CD4-positive, alpha-beta T cell treated with Interferon gamma for 1 hour (primary cell): ENCODE data around the gene SRRM5.
"Not testable (repeated sequence)": the region's sequence is repeated elsewhere in the genome, so short reads cannot be mapped to it uniquely, and the experiment has no call there.

ENCODE experiments used
- DNase-seq: peaks from one replicate; pipeline ENCODE4 v3.0.0-alpha.2; 2020

The SRRM5 gene

DNA sequence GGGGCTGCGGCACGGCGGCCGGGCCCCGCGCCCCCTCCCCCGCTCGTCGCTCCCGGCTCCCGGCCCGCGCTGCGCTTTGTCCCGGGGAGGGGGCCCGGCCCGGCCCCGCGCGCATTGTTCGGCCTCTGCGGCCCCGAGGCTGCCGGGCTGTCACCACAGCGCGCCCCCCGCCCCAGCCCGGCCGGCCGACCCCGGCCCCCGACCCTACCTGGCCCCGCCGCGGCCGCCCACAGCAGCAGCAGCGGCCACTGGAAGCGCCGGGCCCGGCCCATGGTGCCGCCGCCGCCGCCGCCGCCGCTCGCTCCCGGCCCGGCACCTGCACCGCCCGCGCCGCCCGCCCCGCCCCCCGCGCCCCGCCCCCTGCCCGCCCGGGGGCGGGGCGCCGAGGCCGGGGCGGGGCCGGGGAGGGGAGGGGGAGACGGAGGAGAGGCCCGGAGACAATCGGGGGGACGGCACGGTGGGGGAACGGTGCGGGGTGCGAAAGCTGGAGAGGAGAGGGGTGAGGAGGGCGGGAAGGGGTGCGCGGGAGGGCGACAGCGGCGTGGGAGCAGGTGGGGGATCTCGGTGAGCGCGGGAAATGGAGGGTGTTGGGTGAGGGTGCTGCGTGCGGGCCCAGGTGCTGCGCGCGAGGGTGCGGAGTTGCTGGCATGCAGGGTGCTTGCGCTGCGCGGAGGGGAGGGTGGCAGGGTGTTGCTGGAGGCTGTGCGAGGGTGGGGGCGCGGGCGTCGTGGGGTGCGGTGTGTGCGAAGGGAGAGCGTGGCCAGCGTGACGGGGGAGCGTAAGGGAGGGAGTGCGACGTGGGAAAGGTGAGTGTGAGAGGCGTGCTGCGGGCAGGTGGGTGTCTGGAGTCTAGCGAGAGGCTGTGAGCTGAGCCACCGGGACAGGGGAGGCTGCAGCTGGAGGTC, 27.9 kb downstream of the SRRM5 start, which contains the start of gene CADM4:
Gene CADM4, minus strand, starts transcription at position 332 of the 905 bp plus-strand sequence. Its CDS starts 60 bp downstream, at position 272.
- peak; percentile 57 for DNase-seq

DNA sequence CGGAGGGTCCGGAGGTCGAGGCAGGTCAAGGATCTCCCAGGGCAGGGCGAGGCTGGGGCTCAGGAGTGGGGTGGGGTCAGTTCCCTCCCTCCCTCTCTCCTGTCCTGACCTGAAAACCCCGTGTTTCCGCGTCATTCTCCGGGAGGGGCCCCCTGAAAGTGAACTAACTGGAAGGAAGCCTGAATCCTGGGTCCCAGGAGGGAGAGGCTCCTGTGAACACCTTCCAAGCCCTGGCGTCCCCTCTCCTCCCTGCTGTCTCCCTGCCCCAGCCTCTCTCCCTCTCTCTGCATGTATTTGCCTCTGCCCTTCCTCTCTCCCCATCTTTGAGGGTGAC, 28.5 kb downstream of the SRRM5 start:
- no peak for DNase-seq

DNA sequence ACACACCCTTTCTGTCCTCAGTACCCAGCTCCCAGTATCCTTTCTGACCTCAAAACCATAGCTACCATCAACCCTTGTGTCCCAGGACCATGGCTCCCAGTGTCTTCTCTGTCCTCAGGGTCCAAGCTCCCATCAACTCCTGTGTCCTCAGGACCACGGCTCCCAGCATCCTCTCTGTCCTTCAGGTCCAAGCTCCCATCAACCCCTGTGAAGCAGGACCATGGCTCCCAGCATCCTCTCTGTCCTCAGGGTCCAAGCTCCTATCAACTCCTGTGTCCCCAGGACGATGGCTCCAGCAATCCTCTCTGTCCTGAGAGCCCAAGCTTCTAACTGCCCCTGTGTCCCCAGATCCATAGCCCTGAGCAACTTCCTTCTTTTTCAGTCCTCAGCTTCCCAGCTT, 29.4 kb downstream of the SRRM5 start:
- DNase-seq, result no peak

DNA sequence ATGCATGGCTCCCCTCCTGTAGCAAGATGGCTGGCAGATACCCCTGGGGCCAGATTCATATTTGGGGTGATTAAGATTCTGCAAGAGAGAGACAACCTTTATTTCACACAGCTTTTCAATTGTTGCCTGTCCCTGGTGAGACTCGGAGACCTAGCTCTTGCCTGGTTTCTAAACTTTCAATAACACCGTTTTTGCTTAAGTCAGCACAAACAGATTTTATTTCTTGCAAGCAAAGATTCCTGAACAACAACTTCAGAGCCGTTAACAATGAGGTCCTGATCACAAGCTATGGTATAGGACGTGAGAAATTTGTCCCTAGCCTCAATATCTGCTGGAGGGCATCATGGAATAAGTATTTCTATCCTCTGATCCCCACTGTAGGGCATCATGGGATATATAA, 30.6 kb downstream of the SRRM5 start:
- DNase-seq, result no peak

DNA sequence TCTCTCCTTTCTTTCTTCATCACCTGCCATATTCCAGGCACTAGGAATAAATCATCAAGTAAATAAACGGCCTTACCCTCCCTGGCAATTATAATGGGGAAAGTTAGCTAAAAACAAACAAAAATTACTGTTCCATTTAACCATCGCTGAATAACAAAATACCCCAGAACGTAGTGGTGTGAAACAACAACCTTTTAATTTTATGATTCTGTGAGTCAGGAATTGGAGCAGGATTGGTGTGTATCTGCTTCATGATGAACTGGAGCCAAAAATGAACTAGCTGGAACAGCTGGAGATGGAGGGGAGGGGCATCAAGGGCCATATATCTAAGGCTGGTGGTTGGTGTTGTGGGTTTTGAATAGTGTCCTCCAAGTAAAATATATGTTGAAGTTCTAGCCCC, 31.4 kb downstream of the SRRM5 start:
- no peak for DNase-seq

DNA sequence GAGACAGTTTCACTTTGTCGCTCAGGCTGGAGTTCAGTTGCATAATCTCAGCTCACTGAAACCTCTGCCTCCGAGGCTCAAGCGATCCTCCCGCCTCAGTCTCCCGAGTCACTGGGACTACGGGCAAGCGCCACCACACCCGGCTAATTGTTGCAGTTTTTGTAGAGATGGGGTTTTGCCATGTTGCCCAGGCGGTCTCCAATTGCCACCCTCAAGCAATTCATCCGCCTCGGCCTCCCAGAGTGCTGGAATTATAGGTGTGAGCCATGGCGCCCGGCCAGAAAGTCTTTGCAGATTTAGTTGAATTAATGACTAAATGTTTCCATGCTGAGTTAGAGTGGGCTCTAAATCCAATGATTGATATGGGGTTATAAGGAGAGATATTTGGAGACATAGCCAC, 32.3 kb downstream of the SRRM5 start:
- no peak for DNase-seq

DNA sequence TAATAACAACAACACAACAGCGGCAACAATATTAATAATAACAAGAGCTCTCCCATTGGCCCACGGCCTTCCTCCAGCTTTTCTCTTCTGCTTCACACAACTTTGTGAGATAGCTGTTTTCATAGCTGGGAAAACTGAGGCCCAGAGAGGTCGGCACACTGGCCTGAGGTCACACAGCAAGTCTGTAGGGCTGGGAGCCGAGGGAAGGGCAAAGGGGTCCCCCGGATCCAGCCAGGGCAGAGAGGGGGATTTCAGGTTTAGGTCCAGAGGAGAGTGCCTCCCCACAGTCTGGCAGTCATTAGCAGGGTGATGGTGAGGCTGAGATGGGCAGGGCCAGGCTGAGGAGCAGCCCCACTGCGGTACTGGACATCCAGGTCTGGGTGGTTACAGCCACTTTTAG, 36.7 kb downstream of the SRRM5 start:
- DNase-seq, result no peak

DNA sequence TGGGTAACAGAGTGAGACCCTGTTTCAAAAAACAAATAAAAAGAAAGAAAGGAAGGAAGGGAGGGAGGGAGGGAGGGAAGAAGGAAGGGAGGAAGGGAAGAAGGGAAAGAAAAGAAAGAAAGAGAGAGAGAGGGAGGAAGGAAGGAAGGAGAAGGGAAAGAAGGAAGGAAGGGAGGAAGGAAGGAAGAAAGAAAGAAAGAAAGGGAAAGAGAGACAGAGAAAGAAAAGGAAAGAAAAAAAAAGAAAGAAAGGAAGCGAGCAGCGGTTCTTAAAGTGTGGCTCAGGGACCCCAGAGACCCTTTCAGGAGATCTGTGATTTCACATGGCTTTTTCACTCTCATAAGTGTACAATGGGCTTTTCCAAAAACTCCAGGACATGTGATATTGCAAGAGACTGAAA, 37.6 kb downstream of the SRRM5 start:
- DNase-seq, result no peak

DNA sequence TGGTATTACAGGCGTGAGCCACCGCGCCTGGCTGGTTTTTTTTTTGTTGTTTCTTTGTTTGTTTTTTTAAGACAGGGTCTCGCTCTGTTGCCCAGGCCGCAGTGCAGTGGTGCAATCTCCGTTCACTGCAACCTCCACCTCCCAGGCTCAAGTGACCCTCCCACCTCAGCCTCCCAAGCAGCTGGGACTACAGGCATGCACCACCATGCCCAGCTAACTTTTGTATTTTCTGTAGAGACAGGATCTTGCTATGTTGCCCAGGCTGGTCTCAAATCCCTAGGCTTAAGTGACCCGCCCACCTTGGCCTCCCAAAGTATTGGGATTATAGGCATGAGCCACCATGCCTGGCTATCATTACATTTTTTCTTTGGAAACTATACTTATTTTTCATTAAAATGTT, 38.4 kb downstream of the SRRM5 start:
- not testable (repeated sequence) for DNase-seq

DNA sequence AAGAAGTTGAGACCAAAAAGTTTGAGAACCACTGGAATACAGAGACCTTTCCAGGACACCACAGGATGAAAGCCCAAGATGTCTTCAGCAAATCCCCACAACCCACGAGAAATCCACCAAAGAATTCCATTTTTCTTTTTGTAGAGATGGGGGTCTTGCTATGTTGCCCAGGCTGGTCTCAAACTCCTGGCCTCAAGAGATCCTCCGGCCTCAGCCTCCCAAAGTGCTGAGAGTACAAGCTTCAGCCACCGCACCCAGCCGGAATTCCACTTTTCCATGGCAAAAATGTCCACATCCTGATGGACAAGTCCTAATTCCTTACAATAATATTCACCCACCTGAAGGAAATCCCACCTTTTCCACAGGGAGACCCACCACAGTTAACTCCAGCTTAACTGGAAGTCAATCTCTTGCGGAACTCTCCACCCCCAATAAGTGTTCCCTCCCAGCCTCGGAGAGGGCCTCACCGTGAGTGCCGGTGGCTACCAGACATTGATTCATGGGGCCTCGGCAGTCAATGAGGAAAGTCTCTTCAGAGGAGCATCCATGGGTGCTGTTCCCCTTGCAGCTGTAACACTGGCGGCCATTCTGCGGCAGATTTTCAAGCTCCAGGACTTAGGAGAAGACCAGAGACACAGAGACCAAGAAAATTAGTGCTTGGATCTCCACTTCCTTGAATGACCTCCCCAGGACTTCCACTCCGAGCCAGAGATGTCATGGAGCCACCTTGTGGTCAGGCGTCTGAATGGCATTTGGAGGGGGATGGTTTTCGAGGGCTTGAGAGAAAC, 40.1 kb downstream of the SRRM5 start:
- peak; percentile 48 for DNase-seq

DNA sequence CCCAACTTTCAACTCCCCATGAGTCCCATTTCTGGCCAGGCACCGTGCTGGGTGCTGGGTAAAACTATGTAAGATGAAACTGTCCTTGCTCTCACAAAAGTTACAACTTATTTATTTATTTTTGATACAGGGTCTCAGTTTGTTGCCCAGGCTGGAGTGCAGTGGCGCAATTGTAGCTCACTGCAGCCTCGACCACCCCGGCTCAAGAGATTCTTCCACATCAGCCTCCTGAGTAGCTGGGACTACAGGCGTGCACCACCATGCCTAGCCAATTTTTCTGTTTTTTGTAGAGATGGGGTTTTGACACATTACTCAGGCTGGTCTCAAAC, 40.6 kb downstream of the SRRM5 start:
- DNase-seq, result no peak

DNA sequence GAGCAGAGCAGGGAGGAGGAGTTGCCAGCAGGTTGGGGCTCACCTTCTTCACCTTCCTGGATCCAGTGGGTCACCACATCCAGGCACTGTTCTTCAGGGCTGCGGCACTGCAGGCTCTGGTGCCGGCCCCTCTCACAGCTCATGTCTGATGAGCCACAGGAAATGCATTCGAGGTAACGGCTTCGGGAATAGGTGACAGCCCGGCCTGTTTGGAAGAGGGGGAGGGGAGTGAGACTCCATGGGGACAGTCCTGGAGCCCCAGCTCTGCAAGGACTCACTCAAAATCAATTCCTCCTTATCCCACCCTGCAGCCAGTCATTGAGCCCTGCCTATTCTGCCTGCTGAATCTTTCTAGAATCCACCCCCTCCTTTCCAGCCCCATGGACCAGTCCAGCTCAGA, 44.5 kb downstream of the SRRM5 start:
- DNase-seq, result no peak

DNA sequence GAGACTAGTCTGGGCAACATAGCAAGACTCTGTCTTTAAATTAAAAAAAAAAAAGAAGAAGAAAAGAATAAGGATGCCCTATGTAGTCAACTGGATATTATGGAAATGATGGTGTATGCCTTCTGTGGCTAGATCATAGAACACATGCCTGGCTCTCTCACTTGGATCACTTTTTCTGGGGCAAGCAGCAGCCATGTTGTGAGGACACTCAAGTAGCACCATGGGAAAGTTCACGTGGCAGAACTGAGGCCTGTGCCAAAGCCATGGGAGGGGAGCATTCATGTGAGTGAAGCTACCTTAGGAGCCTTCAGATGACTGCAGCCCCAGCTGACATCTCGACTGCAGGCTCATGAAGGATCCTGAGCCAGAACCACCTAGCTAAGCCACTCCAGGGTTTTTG, 46.1 kb downstream of the SRRM5 start:
- no peak for DNase-seq

DNA sequence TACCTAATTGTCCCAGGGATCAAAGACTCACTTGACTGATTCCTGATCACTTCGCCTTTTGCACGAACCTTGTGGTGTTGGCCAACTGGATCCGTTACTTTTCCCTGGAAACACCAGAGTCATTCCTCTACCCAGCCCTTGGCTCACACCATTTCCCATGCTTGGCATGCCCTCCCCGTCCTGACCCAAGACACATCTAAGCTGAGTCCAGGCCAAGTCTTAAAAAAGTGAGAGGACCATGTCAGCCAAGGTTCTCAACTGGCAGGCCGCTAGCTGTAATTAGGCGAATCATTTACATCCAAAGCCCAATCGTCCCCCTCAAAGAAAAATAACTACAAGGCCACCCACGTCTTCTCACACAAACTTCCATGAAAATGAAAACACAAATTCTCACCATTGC, 46.6 kb downstream of the SRRM5 start:
- no peak for DNase-seq

DNA sequence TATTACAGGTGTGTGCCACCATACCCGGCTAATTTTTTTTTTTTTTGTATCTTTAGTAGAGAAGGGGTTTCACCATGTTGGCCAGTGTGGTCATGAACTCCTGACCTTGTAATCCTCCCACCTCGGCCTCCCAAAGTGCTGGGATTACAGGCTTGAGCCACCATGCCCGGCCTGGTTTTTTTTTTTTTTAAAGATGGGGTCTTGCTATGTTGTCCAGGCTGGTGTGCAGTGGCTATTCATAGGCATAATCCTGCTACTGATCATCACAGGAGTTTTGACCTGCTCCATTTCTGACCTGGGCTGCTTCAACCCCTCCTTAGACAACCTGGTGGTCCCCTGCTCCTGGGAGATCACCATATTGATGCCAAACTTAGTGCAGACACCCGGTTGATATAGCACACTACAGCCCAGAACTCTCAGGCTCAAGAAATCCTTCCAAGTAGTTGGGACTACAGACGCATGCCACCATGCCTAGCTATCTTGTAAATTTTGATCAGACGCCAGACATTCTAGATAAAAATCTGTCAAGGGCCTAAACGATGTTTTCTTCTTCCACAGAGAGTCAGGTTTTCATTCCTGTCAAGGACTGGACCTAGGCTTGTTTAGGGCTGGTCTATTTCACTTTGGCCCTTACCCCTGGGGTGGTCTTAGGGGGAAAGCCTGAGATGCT, 48.5 kb downstream of the SRRM5 start:
- DNase-seq, result no peak

DNA sequence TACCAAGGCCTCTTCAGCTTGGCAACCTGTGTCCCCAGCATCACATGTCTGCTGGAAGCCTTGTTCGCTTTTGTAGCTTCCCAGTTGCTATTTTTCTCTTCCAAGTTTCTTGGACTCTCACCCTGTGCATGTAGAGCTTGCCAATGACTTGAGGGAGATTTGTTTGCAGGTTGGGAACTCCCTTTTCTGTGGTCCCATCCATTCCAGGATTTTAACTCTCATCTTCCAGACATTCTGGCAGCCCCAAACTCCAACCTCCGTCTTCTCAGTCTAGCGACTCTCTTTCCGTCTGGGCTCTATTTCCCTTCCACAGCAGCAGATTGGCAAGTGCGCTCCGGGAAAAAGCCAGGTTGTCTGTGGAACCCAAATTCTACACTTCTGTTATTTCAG, 49.1 kb downstream of the SRRM5 start:
- DNase-seq, result no peak

DNA sequence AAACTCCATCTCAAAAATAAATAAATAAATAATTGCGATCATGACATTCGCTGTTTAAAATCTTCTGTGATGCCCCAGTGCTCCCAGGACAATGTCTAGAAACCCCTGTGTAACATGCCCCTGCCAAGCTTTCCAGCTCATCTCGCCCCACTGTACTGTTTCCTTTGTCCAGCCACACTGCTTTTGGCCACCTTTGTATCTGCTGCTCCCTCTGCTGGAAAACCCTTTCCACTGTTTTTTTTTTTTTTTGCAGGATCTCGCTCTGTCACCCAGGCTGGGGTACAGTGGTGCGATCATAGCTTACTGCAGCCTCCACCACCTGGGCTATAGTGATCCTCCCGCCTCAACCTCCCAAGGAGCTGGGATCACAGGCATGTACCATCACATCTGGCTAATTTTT, 50.6 kb downstream of the SRRM5 start:
- no peak for DNase-seq

DNA sequence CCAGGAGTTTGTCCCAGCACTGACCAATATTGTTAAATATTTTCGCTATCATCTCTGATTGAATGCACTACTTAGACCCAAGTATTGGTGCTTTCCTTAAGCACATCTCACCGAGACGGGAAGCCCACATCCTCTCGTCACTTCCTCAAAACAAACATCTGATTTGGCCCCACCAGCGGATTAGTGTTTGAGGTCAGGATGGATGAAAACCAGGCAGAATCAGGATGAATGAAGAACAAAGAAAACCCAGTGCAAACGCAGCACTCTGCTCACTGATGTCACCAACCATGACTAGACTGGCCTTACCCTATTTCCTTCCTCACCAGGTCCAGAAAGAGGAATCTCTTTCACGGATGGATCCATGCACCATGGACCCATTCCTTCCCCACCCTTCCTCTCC, 52.1 kb downstream of the SRRM5 start:
- peak; percentile 57 for DNase-seq
